Measurements from ENCODE around the gene CDKN2B.

Gene CDKN2B

GRCh38 chr9:22046243-22046885 lies 37.3 kb upstream of the CDKN2B start:
- no peaks in the 10 kb centered on the region for H3K9me3 ChIP-seq (ENCODE audit: control insufficient read depth, insufficient read depth, low read length)
- H3K4me3 ChIP-seq (ENCODE audit: low read length), result no peak overlapping the region
- no peak for DNase-seq (ENCODE audit: low read depth, low spot score)
- no peak overlapping the region for H3K27ac ChIP-seq (ENCODE audit: low read length)
- H3K4me1 ChIP-seq (ENCODE audit: control insufficient read depth, insufficient read depth, low read length), result no peaks in the 10 kb centered on the region
- WGBS (ENCODE audit: insufficient coverage, insufficient read length), result no CpG with 5 or more reads among the region's 1 CpG
- H3K27me3 ChIP-seq (ENCODE audit: control insufficient read depth, insufficient read depth, low read length), result no peaks in the 10 kb centered on the region
- no peaks in the 10 kb centered on the region for H3K36me3 ChIP-seq (ENCODE audit: control insufficient read depth, insufficient read depth, low read length)

GRCh38 chr9:22045423-22045822 lies 36.3 kb upstream of the CDKN2B start:
- Histone ChIP-seq H3K27me3 (ENCODE audit: control insufficient read depth, insufficient read depth, low read length) (no peaks in the 10 kb centered on the region), H3K4me1 (ENCODE audit: control insufficient read depth, insufficient read depth, low read length) (no peaks in the 10 kb centered on the region), H3K27ac (ENCODE audit: low read length) (no peak overlapping the region), H3K4me3 (ENCODE audit: low read length) (no peak overlapping the region), H3K9me3 (ENCODE audit: control insufficient read depth, insufficient read depth, low read length) (no peaks in the 10 kb centered on the region), H3K36me3 (ENCODE audit: control insufficient read depth, insufficient read depth, low read length) (no peaks in the 10 kb centered on the region)
- no peak for DNase-seq (ENCODE audit: low read depth, low spot score)

GRCh38 chr9:22044583-22044982 lies 35.5 kb upstream of the CDKN2B start:
- H3K9me3 ChIP-seq (ENCODE audit: control insufficient read depth, insufficient read depth, low read length), result no peaks in the 10 kb centered on the region
- H3K4me1 ChIP-seq (ENCODE audit: control insufficient read depth, insufficient read depth, low read length), result no peaks in the 10 kb centered on the region
- no peak for DNase-seq (ENCODE audit: low read depth, low spot score)
- H3K27ac ChIP-seq (ENCODE audit: low read length), result no peak overlapping the region
- no peak overlapping the region for H3K4me3 ChIP-seq (ENCODE audit: low read length)
- H3K27me3 ChIP-seq (ENCODE audit: control insufficient read depth, insufficient read depth, low read length), result no peaks in the 10 kb centered on the region
- no peaks in the 10 kb centered on the region for H3K36me3 ChIP-seq (ENCODE audit: control insufficient read depth, insufficient read depth, low read length)

GRCh38 chr9:22043928-22044327 lies 34.8 kb upstream of the CDKN2B start:
- no CpG with 5 or more reads among the region's 3 CpGs for WGBS (ENCODE audit: insufficient coverage, insufficient read length)
- H3K27me3 ChIP-seq (ENCODE audit: control insufficient read depth, insufficient read depth, low read length), result no peaks in the 10 kb centered on the region
- DNase-seq (ENCODE audit: low read depth, low spot score), result no peak
- no peaks in the 10 kb centered on the region for H3K36me3 ChIP-seq (ENCODE audit: control insufficient read depth, insufficient read depth, low read length)
- no peaks in the 10 kb centered on the region for H3K4me1 ChIP-seq (ENCODE audit: control insufficient read depth, insufficient read depth, low read length)
- no peak overlapping the region for H3K27ac ChIP-seq (ENCODE audit: low read length)
- no peaks in the 10 kb centered on the region for H3K9me3 ChIP-seq (ENCODE audit: control insufficient read depth, insufficient read depth, low read length)
- no peak overlapping the region for H3K4me3 ChIP-seq (ENCODE audit: low read length)

GRCh38 chr9:22041775-22042174 lies 32.7 kb upstream of the CDKN2B start:
- Histone ChIP-seq H3K36me3 (ENCODE audit: control insufficient read depth, insufficient read depth, low read length) (no peaks in the 10 kb centered on the region), H3K27me3 (ENCODE audit: control insufficient read depth, insufficient read depth, low read length) (no peaks in the 10 kb centered on the region), H3K9me3 (ENCODE audit: control insufficient read depth, insufficient read depth, low read length) (no peaks in the 10 kb centered on the region), H3K4me1 (ENCODE audit: control insufficient read depth, insufficient read depth, low read length) (no peaks in the 10 kb centered on the region), H3K4me3 (ENCODE audit: low read length) (no peak overlapping the region), H3K27ac (ENCODE audit: low read length) (no peak overlapping the region)
- DNase-seq (ENCODE audit: low read depth, low spot score), result peak; percentile 18
- no CpG with 5 or more reads among the region's 1 CpG for WGBS (ENCODE audit: insufficient coverage, insufficient read length)

GRCh38 chr9:22041344-22041743 lies 32.2 kb upstream of the CDKN2B start:
- no peaks in the 10 kb centered on the region for H3K4me1 ChIP-seq (ENCODE audit: control insufficient read depth, insufficient read depth, low read length)
- no peak overlapping the region for H3K4me3 ChIP-seq (ENCODE audit: low read length)
- H3K9me3 ChIP-seq (ENCODE audit: control insufficient read depth, insufficient read depth, low read length), result no peaks in the 10 kb centered on the region
- DNase-seq (ENCODE audit: low read depth, low spot score), result no peak
- no CpG with 5 or more reads among the region's 1 CpG for WGBS (ENCODE audit: insufficient coverage, insufficient read length)
- no peak overlapping the region for H3K27ac ChIP-seq (ENCODE audit: low read length)
- H3K36me3 ChIP-seq (ENCODE audit: control insufficient read depth, insufficient read depth, low read length), result no peaks in the 10 kb centered on the region
- no peaks in the 10 kb centered on the region for H3K27me3 ChIP-seq (ENCODE audit: control insufficient read depth, insufficient read depth, low read length)

GRCh38 chr9:22040760-22041159 lies 31.7 kb upstream of the CDKN2B start:
- Histone ChIP-seq H3K9me3 (ENCODE audit: control insufficient read depth, insufficient read depth, low read length) (no peaks in the 10 kb centered on the region), H3K4me3 (ENCODE audit: low read length) (no peak overlapping the region), H3K27me3 (ENCODE audit: control insufficient read depth, insufficient read depth, low read length) (no peaks in the 10 kb centered on the region), H3K27ac (ENCODE audit: low read length) (no peak overlapping the region), H3K36me3 (ENCODE audit: control insufficient read depth, insufficient read depth, low read length) (no peaks in the 10 kb centered on the region), H3K4me1 (ENCODE audit: control insufficient read depth, insufficient read depth, low read length) (no peaks in the 10 kb centered on the region)
- DNase-seq (ENCODE audit: low read depth, low spot score), result no peak
- WGBS (ENCODE audit: insufficient coverage, insufficient read length), result no CpG with 5 or more reads among the region's 1 CpG

- H3K4me3 ChIP-seq (ENCODE audit: low read length), result no peak overlapping the region
- no peaks in the 10 kb centered on the region for H3K36me3 ChIP-seq (ENCODE audit: control insufficient read depth, insufficient read depth, low read length)
- no peak for DNase-seq (ENCODE audit: low read depth, low spot score)
- H3K4me1 ChIP-seq (ENCODE audit: control insufficient read depth, insufficient read depth, low read length), result no peaks in the 10 kb centered on the region
- no CpG with 5 or more reads among the region's 3 CpGs for WGBS (ENCODE audit: insufficient coverage, insufficient read length)
- no peaks in the 10 kb centered on the region for H3K27me3 ChIP-seq (ENCODE audit: control insufficient read depth, insufficient read depth, low read length)
- H3K9me3 ChIP-seq (ENCODE audit: control insufficient read depth, insufficient read depth, low read length), result no peaks in the 10 kb centered on the region
- H3K27ac ChIP-seq (ENCODE audit: low read length), result no peak overlapping the region
These were observed 30.2 kb upstream of the CDKN2B start for GRCh38 chr9:22039258-22039657.

GRCh38 chr9:22037954-22038690 lies 29.0 kb upstream of the CDKN2B start:
- Histone ChIP-seq H3K4me3 (ENCODE audit: low read length) (no peak overlapping the region), H3K27me3 (ENCODE audit: control insufficient read depth, insufficient read depth, low read length) (no peaks in the 10 kb centered on the region), H3K9me3 (ENCODE audit: control insufficient read depth, insufficient read depth, low read length) (no peaks in the 10 kb centered on the region), H3K36me3 (ENCODE audit: control insufficient read depth, insufficient read depth, low read length) (no peaks in the 10 kb centered on the region), H3K27ac (ENCODE audit: low read length) (no peak overlapping the region), H3K4me1 (ENCODE audit: control insufficient read depth, insufficient read depth, low read length) (no peaks in the 10 kb centered on the region)
- WGBS (ENCODE audit: insufficient coverage, insufficient read length), result no CpG with 5 or more reads among the region's 2 CpGs
- no peak for DNase-seq (ENCODE audit: low read depth, low spot score)

- Histone ChIP-seq H3K36me3 (ENCODE audit: control insufficient read depth, insufficient read depth, low read length) (no peaks in the 10 kb centered on the region), H3K27me3 (ENCODE audit: control insufficient read depth, insufficient read depth, low read length) (no peaks in the 10 kb centered on the region), H3K27ac (ENCODE audit: low read length) (no peak overlapping the region), H3K4me1 (ENCODE audit: control insufficient read depth, insufficient read depth, low read length) (no peaks in the 10 kb centered on the region), H3K4me3 (ENCODE audit: low read length) (no peak overlapping the region), H3K9me3 (ENCODE audit: control insufficient read depth, insufficient read depth, low read length) (no peaks in the 10 kb centered on the region)
- DNase-seq (ENCODE audit: low read depth, low spot score), result no peak
- WGBS (ENCODE audit: insufficient coverage, insufficient read length), result no CpG with 5 or more reads among the region's 4 CpGs
These were observed 27.9 kb upstream of the CDKN2B start for GRCh38 chr9:22036866-22037626.

Measured in iPS DF 6.9 (cell line).